ENCODE measurements around the gene WDR11.

Gene WDR11

DNA sequence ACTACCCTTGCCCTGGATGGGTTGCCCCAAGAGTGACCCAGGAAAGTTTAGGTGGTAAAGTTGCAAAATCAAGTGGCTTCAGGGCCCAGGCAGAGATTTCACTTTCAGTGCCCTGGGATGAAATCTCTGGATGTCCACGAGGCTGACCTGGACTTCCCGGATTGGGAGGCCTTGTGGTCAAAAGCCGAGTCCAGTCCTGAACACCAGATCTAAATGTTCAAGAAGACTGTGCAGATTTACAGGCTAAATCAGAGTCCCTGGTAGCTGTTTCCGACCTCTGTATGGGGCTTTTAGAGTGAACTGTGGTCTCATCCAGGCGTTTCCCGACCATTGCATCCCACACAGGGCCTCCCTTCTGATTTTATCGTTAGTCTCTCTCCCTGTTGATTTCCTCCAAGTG is 95.3 kb downstream of the WDR11 start:
- no peak for DNase-seq

DNA sequence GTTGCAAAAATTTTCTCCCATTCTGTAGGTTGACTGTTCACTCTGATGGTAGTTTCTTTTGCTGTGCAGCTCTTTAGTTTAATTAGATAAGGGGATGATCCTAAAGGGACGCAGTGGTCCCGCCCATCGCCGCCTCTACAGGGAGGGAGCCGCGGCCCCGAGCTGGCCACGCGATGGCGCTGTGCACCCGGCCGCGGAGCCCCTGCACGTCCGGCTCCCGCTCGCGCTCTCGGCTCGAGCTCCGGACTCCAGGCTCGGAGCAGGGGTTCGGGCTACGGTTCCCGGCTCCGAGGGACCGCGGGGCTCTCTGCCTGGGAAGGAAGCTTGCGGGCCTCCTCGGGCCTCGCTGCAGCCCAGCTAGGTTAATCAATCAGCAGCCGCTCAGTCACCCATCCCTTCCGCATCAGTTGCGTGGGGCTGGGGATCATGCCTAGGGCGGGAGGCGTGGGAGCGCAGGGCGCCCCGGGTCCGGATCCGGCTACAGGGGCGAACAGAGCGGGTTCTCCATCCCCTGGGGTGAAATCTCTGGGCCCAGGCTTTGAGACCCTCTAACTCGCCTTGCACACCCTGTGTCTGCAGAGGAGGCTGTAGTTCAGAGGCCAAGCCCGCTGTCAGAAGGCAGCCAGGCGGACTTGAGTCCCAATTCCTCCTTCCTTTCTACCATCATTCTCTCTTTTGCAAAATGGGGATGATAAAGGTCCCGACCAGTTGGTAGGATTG is 97.9 kb downstream of the WDR11 start:
- no peak for DNase-seq

DNA sequence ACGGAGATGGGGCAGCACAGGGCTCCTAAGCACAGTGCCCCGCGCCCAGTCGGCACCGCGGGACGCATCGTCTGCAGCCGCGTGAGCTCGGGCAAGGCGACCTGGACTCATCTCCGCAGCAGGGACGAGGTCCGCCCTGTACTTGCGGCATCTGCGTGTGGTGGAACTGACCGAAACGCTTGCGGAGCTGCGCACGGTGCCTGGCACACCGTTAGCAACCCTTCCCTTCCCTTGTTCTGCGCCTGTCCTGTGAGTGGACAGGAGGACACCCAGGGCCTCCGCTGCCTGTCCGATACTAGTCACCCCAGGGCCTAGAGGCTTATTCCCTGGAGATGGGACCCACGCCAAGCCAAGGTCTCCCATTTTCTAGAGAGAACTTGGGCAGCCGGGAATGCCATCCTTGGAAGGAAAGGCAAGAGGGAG is 98.5 kb downstream of the WDR11 start:
- DNase-seq: no peak

DNA sequence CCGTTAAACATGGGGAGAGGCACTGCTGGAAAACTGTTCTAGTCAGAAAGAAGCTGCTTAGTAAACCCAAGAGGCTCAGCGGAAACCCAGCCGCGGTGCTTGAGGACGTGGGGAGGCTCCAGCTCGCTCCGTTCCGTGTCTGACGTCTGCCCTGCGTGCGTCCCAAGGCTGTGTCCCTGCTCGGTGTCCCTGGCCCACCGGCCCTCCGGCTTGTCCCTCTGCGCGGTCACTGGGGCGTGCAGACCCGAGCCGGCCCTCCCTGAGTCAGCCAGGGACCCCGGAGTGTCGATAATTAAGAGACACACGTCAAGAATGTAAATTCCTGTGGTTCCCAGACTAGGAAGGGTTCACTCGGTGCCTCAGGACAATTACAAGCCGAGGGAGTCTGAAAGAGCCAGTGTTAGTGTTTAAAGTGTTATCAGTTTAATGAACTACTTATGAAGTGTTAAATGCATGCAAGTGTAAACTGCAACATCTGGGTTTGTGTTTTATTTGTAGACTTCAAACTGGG is 98.9 kb downstream of the WDR11 start:
- no peak for DNase-seq

DNA sequence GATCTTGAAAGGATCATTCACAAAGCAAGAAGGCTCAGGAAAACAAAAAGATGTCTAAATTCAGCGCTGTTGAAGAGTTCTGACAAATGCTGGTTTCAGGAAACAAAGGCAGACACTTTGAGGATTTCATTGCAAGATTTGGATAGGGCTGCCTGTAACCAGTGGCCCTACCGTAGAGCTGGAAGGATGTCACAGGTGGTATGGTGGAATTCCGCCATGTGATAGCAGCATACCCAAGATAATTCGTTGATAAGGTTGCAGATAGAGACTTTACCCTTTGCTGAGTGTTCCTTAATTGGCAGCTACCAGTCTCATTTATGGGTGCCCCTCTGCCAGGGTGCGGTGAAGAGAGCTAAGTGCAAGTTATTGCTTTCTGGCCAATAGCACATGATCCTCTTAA is 100.1 kb downstream of the WDR11 start:
- DNase-seq: no peak

DNA sequence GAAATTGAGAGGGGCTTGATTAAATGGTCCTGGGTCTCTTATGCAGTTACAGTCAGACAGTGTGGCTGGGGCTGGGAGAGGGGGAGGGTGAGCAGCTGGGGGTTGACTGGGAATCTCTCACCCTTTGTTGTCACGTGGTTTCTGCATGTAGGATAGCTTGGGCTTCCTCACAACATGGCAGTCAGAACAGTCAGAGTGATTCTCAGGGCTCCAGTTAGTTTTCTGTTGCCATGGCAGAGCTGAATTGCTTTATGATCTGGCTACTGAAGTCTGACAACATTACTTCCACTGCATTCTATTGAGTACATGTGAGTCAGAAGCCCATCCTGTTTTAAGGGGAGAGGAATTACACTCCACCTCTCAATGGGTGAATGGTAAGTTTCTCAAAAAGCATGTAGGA is 102.7 kb downstream of the WDR11 start:
- DNase-seq: no peak

All from NCI-H446 treated with DMSO at 0.1 percent for 48 hours (cell line).